ENCODE data around the gene UNKL. TPM values are rescaled to one million over a fixed set of nuclear protein-coding genes. Genes with fewer than 3 reads are reported as not detected.

The UNKL gene
- total RNA-seq, 2 donors from 2014 or later, result 22.1 to 42.8 TPM

- H3K4me1 ChIP-seq (ENCODE audit: control insufficient read depth in 1 of 2, low read depth in 2 of 2), result no peaks in the 10 kb centered on the region
- H3K27ac ChIP-seq, result no peak overlapping the region
- H3K4me3 ChIP-seq, result no peak overlapping the region
- DNase-seq (ENCODE audit: low spot score), result no peak
- H3K9me3 ChIP-seq, result no peaks in the 10 kb centered on the region
- TF ChIP-seq CTCF (IDR thresholded peaks at IDR 0.05), result no peak
- H3K36me3 ChIP-seq, result no peaks in the 10 kb centered on the region
- ATAC-seq (ENCODE audit: insufficient number of reproducible peaks, low FRiP score, low read depth), result no peak
- H3K27me3 ChIP-seq (replicated peaks; ENCODE audit: insufficient read depth), result no peaks in the 10 kb centered on the region
These were observed 24.7 kb upstream of the UNKL start for GRCh38 chr16:1439058-1439698.

- no peak overlapping the region for H3K27ac ChIP-seq
- H3K27me3 ChIP-seq (replicated peaks; ENCODE audit: insufficient read depth), result no peaks in the 10 kb centered on the region
- DNase-seq (ENCODE audit: low spot score) (no peak), ATAC-seq (ENCODE audit: insufficient number of reproducible peaks, low FRiP score, low read depth) (no peak)
- no peaks in the 10 kb centered on the region for H3K9me3 ChIP-seq
- H3K4me3 ChIP-seq, result no peak overlapping the region
- no peaks in the 10 kb centered on the region for H3K4me1 ChIP-seq (ENCODE audit: control insufficient read depth in 1 of 2, low read depth in 2 of 2)
- H3K36me3 ChIP-seq, result no peaks in the 10 kb centered on the region
- TF ChIP-seq CTCF (IDR thresholded peaks at IDR 0.05), result no peak
These were observed 23.9 kb upstream of the UNKL start for GRCh38 chr16:1438229-1439057.

- H3K9me3 ChIP-seq, result no peaks in the 10 kb centered on the region
- no peak overlapping the region for H3K4me3 ChIP-seq
- no peak for TF ChIP-seq CTCF (IDR thresholded peaks at IDR 0.05)
- no peaks in the 10 kb centered on the region for H3K27me3 ChIP-seq (replicated peaks; ENCODE audit: insufficient read depth)
- no peak overlapping the region for H3K27ac ChIP-seq
- DNase-seq (ENCODE audit: low spot score) (no peak), ATAC-seq (ENCODE audit: insufficient number of reproducible peaks, low FRiP score, low read depth) (no peak)
- H3K36me3 ChIP-seq, result no peaks in the 10 kb centered on the region
- no peaks in the 10 kb centered on the region for H3K4me1 ChIP-seq (ENCODE audit: control insufficient read depth in 1 of 2, low read depth in 2 of 2)
These were observed 23.1 kb upstream of the UNKL start for GRCh38 chr16:1437606-1438005.

- no peak overlapping the region for H3K27ac ChIP-seq
- ATAC-seq (ENCODE audit: insufficient number of reproducible peaks, low FRiP score, low read depth) (no peak), DNase-seq (ENCODE audit: low spot score) (no peak)
- H3K9me3 ChIP-seq, result no peaks in the 10 kb centered on the region
- no peak for TF ChIP-seq CTCF (IDR thresholded peaks at IDR 0.05)
- H3K4me1 ChIP-seq (ENCODE audit: control insufficient read depth in 1 of 2, low read depth in 2 of 2), result no peaks in the 10 kb centered on the region
- H3K36me3 ChIP-seq, result no peaks in the 10 kb centered on the region
- no peaks in the 10 kb centered on the region for H3K27me3 ChIP-seq (replicated peaks; ENCODE audit: insufficient read depth)
- H3K4me3 ChIP-seq, result no peak overlapping the region
These were observed 22.3 kb upstream of the UNKL start for GRCh38 chr16:1436731-1437355.

Data from thoracic aorta (tissue), 2 donors.